Measurements from ENCODE around the gene CNTN6.
"Not testable (repeated sequence)": the region's sequence is repeated elsewhere in the genome, so short reads cannot be mapped to it uniquely, and the experiment has no call there.

CNTN6 gene

GRCh38 chr3:1292571-1293071 lies 199.8 kb downstream of the CNTN6 start:
- no peak for DNase-seq

- no peak for DNase-seq
These were observed 201.8 kb downstream of the CNTN6 start for GRCh38 chr3:1294586-1294985.

DNA sequence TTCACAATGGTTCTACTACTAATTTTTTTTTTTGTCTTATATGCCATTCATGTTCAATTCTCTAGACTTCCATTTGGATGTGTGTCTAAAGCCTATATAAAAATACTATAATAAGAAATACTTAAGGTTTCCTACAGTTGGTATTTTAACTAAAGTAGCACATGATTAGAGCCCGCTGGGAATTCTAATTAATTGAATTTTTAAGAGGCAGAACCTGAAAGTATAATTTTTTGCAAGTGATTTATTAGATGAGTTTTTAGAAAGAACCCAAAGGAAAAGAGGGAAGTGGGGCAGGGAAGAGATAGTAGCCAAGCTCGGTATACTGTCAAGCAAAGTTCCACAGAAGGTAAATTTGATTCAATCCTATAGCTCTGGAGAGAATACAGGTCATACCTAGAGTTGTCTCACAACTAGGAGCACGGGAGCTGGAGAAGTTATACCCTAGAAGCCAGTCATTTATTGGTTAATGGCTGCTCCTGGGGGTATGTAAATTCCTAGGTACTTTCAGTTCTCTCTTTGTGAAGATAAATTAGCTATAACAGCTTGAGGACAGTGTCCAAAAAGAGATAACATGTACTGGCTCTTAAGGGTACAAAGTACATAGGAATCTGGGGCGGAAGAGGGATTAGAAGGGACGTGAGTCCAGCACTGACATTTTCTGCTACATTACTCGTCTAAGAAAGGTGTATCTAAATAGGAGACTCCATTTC lies 225.6 kb downstream of the CNTN6 start:
- DNase-seq = no peak

GRCh38 chr3:1326546-1326945 lies 233.7 kb downstream of the CNTN6 start:
- DNase-seq = no peak

DNA sequence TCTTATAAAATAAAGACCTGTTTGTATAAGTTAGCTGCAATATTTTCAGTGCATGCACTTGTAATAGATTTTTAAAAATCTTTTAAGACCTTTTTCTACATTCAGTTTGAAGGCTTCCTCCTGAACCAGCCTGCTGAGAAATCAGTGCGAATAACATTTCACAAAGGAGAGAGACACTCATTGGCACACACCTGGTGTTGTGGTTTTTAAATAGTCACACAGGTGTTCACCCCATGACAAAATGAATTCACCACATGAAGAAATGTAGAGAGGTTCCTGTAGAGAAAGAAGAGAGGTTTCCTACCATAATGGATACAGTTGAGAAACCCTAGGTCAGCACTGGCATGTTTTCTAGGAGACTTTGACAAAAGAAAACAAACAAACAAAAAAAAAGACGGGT lies 237.3 kb downstream of the CNTN6 start:
- no peak for DNase-seq

GRCh38 chr3:1346386-1346785 lies 253.6 kb downstream of the CNTN6 start:
- DNase-seq = no peak

GRCh38 chr3:1348547-1348946 lies 255.7 kb downstream of the CNTN6 start:
- DNase-seq = no peak

DNA sequence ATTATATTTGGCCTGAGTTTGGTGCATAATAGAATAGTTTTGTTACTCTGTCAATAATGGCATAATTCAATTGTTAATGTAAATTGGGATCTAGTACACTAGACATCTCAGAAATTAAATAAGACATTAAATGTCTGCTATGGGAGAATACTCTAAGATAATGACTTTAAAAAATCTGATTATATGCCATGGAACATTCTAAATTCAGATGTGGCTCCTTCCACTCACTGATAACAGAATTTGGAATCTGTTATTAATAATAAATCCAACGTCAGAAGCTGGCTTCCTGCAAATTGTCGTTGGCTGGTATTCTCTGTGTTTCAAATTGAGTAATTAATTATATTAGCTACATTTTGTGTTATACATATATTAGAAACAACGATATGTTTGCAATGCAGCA lies 258.1 kb downstream of the CNTN6 start:
- DNase-seq = no peak

DNA sequence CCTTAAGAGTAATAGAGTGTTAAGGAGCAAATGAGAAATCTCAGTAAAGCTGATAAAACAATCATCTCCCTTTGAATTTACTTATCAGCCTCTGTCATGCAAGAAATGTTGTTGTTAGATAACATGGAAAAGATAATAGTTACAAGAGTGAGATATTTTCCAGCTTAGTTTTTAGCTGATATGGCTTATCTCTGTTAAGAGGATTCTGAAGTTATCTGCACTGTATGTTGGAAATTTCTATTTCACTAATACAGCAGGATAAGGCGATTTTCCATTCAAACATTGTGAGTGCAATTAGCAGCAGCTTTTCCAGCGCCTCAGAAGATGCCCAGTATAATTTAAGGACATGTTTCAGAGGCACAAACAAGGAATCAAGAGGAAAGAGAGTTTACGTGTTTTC lies 262.9 kb downstream of the CNTN6 start:
- DNase-seq = no peak

- no peak for DNase-seq
These were observed 263.3 kb downstream of the CNTN6 start for GRCh38 chr3:1356101-1356500.

GRCh38 chr3:1365528-1365927 lies 272.7 kb downstream of the CNTN6 start:
- no peak for DNase-seq

DNA sequence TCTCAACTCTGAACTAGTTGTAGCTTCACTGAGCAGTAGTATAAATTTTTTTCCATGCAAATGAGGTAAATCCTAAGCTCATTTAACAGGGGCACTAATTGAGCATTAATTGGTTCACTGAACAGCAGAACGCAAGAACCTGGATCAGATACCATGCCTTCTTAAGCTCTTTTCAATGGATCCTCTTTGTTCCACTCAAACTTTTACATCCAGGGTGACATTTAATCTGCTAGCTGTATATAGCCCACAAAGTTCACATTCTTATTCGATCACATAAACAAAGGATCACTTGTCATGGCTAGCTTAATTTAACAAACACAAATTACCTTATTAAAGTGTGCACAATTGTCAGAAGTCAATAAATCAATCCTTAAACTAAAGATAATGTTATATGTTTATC lies 281.6 kb downstream of the CNTN6 start:
- no peak for DNase-seq

- no peak for DNase-seq
These were observed 282.3 kb downstream of the CNTN6 start for GRCh38 chr3:1375145-1375544.

DNA sequence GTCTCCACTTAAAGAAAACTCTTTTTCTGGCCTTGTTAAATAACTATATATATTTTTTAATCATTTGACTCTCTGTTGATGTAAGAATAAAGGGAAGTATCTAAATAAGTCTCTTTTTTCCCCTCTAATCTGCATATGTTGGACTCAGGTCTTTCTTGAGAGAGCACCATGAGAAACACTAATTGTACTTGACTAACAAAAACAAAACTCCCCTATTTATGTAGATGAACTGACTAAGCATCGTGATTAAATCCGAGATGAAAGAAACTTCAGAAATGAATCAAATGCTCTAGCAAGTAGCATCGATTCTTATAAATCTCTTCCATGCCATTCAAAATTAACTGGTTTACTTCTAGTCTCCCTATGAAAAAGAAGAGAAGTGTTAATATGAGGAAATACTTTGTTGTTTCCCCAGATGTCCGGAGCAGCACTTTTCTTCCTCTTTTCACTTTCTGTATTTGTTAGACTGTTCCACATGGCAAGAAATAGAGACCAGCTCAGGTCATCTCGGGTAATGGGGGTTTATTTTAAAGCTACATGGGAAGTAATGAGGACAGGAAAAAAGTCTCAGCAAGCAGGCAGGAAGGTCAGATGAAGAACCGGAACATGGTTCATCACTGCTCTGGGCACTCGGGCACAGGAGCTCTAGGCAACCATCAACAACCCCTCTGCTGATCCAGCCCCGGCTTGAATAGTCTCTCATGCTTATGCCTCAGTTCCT lies 288.3 kb downstream of the CNTN6 start:
- DNase-seq = no peak

- no peak for DNase-seq
These were observed 288.8 kb downstream of the CNTN6 start for GRCh38 chr3:1381647-1382036.

DNA sequence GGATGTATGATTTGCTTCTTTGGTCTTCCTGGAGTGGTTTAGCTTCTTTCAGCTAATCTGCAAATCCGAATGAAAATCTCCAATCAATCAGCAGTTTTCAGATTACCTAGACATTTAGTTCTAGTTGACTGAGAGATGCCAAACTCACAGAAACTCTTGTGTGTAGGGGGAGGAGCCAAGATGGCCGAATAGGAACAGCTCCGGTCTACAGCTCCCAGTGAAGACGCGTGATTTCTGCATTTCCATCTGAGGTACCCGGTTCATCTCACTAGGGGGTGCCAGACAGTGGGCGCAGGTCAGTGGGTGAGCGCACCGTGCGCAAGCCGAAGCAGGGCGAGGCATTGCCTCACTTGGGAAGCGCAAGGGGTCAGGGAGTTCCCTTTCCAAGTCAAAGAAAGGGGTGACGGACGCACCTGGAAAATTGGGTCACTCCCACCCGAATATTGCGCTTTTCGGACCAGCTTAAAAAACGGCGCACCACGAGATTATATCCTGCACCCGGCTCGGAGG lies 294.6 kb downstream of the CNTN6 start:
- DNase-seq = not testable (repeated sequence)

- DNase-seq = no peak
These were observed 301.4 kb downstream of the CNTN6 start for GRCh38 chr3:1394188-1394587.

DNA sequence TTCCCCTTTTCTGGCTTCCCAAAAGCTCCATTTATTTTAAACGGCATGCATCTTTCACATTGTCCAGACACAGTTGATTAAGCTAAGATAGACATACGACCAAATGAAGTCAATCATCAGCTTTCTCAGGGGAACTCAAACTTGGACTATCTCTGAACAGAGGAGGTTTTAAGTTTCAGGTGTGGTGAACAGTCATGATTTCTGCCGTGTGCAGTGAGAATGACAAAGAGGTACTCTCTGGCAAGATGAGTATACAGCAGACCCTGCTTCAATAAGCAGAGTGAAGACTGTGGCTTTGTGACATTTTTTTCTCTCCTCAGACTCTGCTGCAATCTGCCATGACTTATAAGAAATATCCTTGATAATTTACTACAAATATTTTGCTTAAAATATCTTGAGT lies 307.7 kb downstream of the CNTN6 start:
- no peak for DNase-seq

DNA sequence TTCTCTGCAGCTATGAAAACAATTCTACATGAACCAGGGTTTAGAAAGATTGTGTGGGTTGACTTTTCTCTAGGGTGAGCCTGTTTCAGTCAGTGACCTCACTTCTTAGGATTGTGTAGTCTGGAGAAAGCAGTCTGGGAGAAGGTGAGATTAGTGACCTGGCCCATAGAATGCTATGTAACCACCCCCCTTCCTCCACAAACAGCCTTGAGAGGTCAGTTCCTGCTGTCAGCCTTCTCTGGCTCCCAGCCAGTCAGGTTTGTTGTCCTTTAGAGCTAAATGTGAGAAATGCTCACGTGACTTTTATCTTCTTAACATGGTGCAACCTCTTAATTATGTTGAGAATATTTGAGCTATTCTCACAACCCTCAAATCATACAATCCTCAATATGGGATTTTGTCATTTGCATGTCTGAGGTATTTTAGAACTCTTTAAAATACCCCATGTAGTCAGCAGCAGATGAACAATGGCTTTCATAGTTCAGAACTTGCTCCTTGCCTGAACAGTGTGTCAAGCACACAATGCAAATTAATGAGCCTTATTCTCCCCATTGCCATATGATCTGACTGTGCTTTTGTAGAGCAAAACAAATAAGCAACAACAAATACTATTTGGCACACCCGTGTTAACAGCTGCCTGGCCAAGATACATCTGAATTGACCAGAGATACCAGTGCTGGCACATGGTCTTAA lies 311.6 kb downstream of the CNTN6 start:
- no peak for DNase-seq

DNA sequence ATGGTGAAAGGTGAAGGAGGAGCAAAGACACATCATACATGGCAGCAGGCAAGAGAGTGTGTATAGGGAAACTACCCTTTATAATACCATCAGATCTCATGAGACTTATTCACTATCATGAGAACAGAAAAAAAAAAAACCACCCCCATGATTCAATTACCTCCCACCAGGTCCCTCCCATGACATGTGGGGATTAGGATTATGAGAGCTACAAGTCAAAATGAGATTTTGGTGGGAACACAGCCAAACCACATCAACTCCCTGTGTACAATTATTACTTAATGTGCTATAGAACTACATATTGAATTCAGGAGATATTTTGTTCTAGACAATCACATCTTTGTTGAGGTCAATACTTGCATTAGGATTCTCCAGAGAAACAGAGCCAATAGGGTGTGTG lies 313.4 kb downstream of the CNTN6 start:
- no peak for DNase-seq

- DNase-seq = no peak
These were observed 328.8 kb downstream of the CNTN6 start for GRCh38 chr3:1421577-1421976.

- no peak for DNase-seq
These were observed 330.8 kb downstream of the CNTN6 start for GRCh38 chr3:1423566-1424089.

DNA sequence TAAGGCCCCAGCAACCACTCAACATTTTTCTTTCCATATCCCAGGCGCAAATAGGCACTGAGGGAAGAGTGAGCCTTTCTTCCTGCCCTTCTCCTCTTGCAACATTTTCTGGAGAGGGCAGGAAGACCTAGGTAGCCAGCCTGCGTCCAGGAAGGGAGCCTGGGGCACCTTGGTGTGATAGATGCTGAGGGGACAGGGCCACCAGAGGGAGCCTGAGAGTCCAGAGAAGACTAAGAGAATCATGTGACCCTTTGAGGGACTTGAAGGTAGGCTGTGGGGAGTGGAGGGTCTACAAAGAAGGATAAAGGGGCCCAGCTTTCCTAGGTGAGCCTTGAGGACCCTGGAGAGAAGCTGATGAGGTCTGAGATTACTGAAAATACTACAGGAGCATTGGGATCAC lies 346.6 kb downstream of the CNTN6 start:
- DNase-seq = peak; percentile 0

GRCh38 chr3:1442271-1442670 lies 349.4 kb downstream of the CNTN6 start:
- no peak for DNase-seq
